Activated CD4-positive, alpha-beta T cell treated with anti-CD3 and anti-CD28 coated beads for 4 hours (primary cell): ENCODE results near the gene ANXA8L1.
A peak's percentile ranks its signal among the peaks of the same experiment; 100 is the strongest.
"Not testable (repeated sequence)": the region's sequence is repeated elsewhere in the genome, so short reads cannot be mapped to it uniquely, and the experiment has no call there.

ENCODE experiments used
- DNase-seq, 2 donors: peaks; one replicate each; pipeline ENCODE4 v3.0.0-alpha.2; 2020

Gene ANXA8L1, protein sequence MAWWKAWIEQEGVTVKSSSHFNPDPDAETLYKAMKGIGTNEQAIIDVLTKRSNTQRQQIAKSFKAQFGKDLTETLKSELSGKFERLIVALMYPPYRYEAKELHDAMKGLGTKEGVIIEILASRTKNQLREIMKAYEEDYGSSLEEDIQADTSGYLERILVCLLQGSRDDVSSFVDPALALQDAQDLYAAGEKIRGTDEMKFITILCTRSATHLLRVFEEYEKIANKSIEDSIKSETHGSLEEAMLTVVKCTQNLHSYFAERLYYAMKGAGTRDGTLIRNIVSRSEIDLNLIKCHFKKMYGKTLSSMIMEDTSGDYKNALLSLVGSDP

DNA sequence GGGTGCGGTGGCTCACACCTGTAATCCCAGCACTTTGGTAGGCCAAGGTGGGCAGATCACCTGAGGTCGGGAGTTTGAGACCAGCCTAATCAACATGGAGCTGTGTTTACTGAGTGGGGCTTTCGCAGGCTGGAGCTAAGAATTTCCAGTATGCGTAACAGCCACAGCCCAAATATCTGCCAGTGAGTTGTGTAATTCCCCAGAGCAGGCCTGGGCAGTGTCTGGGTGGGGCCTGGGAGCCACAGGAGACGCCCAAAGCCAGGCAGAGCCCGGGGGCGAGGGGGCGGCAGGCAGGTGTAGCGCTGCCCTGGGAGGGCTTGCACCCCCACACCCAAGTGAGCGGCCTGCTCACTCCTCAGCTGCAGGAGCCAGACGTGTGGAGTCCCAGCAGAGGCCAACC is at the start of gene ANXA8L1:
Gene ANXA8L1, plus strand, starts transcription at position 371 of the 400 bp plus-strand sequence. CDS start 76 bp downstream, outside the sequence.
- not testable (repeated sequence) for DNase-seq

DNA sequence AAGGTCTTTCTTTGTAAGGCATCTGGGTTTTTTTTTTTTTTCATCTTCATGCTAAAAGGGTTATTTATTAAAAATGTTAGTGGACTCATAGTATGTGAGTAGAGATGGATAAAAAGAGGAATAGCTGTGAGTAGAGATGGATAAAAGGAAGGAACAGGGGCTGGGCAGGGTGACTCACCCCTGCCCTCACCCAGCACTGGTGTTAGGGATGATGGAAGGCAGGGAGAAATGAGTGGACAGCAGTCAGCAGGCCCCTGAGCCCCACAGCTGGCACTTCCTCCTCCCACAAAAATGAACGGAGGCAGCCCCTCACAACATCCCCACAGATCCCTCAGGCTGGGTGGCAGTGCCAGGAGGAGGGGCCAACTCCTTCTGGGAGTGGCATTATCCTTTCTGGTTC is 49.5 kb upstream of the ANXA8L1 start:
- DNase-seq: no peak

DNA sequence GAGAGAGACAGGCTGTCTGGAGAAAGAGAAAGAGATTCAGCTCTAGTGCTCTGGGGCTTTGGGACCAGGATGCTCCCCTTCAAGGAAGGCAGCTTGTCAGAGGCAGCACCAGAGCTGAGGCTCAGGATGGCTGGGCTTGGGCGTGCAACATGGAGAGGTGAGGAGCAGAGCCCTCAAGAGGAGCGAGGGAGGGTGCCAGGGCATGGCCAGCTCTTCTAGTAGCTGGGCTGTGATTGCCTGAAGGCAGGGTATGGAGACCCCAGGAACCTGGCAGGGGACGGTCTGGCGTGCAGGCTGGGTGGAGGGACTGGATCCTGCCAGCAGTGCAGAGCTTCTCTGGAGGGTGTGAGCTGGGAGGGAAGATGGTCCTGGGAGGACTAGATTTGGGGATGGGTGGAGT is 48.6 kb upstream of the ANXA8L1 start:
- DNase-seq: peak in 1 of 2 donors; percentile 0

DNA sequence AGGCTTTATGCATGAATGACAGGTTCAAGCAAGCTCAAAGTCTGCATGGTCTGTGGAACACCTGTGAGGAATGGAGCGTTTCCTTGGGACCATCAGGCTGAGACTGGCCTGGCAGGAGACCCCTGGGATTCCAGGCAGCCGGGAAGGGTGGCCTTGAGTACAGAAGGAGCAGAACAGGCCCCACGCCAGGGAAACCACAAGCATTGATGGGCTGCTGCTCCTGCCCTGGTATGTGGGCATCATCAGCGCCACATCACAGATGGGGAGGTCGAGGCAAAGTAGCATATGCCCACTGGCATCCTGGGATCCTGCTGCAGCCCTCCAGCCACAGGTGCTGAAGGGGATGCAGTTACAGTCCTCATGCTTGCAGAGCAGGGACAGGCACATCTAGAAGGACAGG is 47.9 kb upstream of the ANXA8L1 start:
- peak in 1 of 2 donors; percentile 0 for DNase-seq

DNA sequence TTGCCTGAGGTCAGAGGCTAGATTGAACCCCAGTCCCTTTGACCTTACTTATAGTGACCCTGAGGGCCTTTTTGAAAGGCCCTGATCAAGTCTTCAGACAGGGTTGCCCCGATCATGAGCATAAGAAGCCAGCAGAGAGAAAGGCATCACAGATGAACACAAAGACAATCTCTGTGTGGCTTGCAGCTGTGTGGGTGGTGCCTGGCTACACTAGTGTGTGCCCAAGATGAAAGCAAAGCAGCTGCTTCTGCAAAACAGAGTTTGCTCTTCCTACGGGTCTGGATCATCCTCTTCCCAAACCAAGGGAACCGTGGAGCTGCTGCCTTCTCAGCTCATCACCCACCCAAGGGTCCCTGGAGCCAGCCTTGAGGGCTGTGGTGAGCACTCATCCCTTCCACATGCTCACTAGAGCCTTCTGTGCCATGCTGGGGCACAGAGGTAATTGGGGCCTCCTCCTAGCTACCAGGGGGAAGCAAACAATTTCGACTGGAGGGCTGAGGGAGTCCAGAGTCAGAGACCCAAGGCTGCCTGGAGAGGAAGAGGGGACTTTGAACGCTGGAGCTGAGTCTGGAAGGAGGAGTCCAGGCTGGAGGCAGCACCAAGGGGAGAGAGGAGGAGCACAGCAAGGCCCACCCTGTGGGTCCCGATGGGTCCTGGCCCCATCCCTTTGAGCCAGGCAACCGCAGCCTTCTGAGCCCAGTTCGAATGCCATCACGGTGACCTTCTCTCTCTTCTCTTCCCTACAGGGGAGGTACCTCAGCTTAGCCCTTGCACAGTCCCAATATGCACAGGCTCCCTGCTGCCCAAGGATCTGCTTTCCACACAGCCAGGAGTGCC is 46.5 kb upstream of the ANXA8L1 start:
- DNase-seq: no peak

DNA sequence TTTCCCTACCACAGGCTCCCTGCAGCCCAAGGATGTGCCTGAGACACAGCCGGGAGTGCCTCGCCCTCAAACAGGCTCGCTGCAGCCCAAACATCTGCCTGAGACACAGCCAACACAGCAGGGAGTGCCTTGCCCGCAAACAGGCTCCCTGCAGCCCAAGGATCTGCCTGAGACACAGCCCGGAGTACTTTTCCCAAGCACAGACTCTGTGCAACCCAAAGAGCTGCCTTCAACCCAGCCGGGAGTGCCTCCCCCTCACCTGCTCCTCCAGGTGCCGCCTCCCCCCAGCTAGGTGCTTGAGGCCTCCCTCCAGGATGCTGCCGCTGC is 45.9 kb upstream of the ANXA8L1 start:
- DNase-seq: no peak

DNA sequence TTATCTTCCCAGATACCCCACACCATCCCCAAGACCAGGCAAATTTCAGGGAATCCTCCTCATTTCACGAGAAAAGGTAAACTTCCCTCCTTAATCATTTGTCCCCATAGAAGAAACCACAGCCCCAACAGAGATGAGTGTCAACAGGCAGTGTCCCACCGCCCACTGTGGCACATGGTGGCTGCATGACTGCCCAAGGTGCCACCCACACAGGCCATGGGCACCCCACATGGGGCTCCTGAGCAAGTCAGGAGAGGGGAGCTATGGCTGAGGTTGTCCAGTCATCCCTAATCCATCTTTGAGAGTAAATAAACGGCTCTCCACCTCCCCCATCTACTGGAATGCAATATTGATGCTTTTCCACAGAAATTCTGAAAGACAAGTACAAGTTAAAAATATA is 44.7 kb upstream of the ANXA8L1 start:
- DNase-seq: no peak

DNA sequence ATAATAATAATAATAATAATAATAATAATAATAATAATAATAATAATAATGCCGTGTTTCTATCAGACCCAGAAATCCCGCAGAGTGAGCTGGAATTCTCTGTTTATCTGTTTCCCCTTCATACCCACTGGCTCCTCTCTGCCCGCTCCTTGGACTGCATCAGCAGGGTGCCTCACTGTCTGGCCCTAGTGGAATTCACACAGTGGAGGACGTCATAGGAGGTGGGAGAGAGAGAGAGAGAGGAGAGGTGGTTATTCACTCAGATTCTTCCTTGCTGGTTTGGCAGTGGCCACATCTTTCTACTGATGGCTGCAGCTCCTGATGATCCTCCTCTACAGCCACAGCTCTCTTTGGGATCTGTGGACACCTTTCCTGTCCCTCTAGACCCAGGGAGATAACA is 10.1 kb upstream of the ANXA8L1 start:
- DNase-seq: not testable (repeated sequence)

DNA sequence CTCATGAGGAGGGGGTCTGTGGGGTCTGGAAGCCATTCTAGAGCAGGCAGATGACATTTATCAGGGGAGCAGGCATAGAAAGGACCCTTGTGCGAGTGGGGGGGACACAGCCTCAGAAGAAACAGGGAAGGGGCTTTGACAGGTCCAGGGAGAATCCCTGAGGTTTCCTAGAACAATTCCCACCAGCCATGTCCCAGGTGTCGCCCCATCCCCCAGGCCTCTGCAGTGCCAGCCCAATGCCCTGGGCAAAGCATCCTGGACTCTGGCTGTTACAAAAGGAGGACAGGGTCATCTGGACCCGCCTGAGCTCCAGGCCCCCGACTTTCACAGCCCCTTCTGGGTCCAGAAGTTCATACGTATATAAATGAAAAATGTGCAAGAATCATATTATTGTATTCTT is 8.4 kb upstream of the ANXA8L1 start:
- DNase-seq: not testable (repeated sequence)

DNA sequence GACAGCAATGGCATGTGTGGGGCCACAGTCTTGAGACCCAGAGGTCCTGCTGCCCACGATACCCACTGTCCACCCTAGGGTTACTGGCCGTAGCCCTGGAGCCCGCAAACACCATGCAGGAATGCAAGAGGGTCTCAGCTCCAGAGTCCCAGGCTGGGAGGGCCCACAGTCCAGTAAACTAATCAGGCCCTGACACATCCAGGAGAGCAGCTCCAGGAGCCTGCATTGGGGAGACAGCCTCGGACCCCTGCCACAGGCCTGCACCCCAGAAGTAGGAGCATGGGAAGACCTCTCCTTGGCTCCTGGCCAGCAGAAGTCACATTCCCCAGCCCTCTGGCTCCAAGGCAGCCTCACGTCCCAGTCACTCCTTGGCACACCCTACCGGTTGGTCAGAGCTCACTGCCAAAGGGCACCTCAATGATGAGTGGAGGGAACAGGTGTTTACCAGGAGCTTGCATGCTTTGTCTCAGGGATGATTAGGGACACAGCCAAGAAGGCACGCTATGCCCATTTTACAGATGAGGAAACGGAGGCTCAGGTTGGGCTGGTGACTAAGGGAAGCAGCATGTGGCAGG is 7.8 kb upstream of the ANXA8L1 start:
- DNase-seq: not testable (repeated sequence)

DNA sequence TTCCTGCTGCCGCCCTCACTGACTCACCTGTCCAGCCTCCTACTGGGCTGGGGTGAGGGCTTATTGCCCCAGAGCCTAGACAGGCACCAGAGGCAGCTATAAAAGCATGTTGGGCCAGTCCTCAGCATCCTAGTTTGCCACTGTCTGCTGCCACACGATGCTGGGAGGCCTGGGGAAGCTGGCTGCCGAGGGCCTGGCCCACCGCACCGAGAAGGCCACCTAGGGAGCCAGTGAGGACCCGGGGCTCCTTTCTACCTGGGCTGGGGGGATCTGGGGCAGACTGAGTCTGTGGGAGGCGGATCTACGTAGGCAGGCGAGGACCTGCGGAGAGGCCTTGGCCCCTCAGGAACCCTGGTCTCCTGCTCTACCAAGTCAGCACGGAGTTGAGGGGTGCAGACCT is 6.6 kb upstream of the ANXA8L1 start:
- DNase-seq: not testable (repeated sequence)

DNA sequence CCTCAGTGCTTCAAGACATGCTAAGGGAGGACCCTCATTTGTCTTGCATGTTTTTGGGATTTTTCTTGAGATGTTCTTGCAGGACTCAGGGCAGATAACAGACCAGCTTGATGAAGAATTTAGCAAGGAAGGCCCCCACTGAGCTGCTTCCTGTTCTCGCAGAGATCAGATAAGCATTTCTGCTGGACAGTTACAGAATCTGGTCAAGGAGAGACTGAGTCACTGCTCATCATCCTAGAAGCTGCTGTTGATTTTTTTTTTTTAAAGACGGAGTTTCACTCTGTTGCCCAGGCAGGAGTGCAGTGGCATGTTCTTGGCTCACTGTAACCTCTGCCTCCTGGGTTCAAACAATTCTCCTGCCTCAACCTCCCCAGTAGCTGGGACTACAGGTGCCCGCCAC is 1.2 kb upstream of the ANXA8L1 start:
- DNase-seq: not testable (repeated sequence)

DNA sequence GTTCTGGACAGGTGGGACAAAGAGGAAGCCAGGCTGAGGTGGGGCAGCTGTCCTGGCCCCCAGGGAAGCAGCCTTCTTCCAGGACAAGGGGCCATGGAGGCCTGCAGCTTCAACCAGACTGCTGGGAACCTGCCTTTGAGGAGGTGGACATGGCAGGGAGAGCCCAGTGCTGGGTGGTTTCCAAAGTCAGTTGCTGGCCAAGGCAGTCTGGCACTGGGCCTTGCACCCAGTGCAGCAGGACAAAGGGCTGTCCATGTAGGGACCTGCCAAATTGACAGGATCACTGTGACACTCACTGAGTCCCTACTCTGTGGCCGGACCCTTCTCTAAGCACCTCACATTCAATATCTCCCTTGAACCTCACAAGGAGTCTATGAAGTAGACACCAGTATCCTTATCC is 1.4 kb downstream of the ANXA8L1 start:
- not testable (repeated sequence) for DNase-seq

DNA sequence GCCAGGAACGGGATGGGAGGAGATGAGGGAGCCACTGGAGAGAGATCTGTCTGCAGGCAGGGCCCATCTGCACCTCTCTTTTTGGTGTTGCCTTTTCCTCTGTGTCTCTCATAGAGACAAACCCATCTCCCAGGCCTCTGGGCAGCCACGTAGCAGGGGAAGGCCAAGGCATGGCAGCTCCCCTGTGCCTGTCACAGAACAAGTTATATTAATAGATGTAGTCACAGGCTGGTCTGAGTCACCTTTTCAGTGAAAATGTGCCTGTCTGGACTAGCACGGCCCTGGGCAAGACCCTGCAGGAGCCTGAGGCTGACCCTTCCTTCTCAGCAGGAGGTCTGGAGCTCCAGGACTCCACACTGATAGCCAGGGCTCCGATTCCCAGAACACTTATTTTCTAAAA is 2.1 kb downstream of the ANXA8L1 start:
- DNase-seq: not testable (repeated sequence)

DNA sequence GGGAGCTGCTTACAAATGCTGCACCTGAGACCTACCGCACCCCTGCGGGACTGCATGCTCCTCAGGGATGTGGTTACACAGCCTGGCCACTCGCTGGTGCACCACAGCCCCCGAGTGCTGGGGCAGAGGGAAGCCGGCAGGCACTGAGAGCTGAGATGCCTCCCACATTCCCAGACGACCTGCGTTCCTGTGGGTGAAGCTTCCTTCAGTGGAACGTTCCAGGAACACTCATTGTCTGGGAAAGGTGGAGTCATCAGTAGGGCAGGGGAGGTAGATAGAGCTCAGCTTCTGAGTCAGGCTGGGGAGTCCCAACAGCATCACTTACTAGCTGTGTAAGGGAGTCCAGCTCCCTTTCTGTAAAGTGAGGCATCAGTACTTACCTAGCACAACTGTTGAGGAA is 2.5 kb downstream of the ANXA8L1 start:
- DNase-seq: not testable (repeated sequence)

DNA sequence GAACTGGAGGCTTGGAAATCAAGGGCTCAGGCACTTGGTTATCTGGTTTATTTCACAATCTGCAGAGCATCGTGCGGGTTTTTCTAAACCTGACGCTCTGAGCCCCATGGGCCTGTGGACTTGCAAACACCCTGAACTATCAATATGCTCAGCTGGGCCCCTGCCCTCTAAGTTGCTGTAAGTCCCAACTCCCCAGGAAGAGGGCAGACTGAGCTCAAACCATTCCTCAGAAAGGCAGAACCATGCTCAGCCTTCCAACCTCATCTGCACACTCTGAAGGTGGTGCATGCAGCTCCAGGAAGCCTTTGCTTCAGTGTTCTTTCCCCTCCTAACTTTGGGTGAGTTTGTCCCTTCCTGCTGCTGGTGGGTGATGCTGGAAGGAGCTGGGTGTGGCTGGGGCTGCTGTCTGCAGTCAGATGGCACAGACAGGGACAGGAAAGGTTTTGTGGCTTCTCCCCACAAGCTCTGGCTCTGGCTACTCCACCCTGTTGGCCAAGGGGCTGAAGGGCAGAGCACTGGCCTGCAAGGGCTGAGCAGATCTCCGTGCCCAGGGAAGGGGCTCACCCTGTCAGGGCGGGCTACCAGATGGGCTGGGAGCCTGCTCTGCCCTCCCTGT is 3.8 kb downstream of the ANXA8L1 start:
- DNase-seq: not testable (repeated sequence)

DNA sequence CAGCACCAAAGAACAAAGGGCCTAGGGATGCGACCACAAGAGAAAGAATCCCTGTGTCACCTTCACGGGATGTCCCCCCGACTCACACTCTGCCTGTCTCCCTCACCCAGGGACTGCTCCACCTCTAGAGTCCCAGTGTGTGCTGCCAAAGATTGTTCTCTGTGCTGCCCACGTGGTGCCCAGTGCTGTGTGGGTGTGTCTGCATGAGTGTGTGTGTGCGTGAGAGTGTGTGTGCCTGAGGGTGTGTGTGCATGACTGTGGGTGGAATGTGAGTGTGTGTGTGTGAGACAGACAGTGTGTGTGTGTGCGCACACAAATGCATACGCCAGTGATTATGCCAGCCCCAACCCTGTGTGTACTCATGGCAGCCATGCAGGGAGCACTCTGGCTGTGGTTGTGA is 10.3 kb downstream of the ANXA8L1 start:
- DNase-seq: not testable (repeated sequence)

DNA sequence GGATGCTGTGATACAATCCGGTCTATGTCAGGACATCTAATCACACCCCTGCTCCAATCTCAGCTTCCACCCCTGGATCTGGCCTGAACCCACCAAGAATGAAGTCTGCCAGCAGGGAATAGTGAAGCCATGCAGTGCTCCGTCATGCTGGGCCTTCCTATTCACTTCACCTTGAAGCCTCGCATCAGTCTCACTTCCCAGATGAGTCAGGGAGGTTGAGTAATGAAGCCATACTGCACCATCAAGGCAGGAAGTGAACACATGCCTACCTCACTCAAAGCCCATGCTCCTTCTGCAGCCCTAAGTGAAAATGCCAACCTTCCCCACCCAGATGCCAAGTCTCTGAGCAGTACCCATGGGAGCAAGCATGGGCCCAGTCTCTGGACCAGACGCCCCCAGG is 11.1 kb downstream of the ANXA8L1 start:
- not testable (repeated sequence) for DNase-seq

DNA sequence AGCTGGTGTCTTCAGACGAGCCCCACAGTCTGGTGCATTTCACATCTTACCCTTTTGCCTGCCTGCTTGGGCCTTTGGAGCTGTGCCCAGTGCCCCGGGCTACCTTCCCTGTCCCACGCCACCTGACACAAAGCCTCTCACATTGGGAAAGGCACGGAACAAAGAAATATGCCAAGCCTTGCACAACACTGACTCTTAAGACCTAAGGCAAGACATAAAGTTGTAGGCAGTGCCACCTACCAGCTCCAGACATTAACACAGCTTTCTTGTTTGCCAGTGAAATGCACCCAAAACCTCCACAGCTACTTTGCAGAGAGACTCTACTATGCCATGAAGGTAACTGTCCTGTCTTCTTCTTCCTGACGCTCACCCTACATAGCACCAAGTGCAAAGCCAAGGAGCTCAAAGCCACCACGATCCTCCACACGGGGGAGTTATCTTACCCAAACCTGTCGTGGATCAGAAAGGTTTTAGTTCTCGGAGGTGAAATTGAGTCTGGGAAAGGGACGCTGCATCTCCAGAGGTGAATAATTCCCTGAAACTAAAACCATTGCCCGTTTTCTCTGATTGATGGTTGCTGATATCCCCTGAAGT is 11.8 kb downstream of the ANXA8L1 start:
- DNase-seq: not testable (repeated sequence)

DNA sequence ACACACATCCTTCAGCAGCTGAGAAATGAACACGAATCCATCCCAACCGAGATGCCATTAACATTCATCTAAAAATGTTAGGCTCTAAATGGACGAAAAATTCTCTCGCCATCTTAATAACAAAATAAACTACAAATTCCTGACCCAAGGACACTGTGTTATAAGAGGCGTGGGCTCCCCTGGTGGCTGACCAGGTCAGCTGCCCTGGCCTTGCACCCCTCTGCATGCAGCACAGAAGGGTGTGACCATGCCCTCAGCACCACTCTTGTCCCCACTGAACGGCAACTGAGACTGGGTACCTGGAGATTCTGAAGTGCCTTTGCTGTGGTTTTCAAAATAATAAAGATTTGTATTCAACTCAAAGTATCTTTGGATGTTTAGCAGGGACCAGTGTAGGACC is 15.8 kb downstream of the ANXA8L1 start:
- not testable (repeated sequence) for DNase-seq

DNA sequence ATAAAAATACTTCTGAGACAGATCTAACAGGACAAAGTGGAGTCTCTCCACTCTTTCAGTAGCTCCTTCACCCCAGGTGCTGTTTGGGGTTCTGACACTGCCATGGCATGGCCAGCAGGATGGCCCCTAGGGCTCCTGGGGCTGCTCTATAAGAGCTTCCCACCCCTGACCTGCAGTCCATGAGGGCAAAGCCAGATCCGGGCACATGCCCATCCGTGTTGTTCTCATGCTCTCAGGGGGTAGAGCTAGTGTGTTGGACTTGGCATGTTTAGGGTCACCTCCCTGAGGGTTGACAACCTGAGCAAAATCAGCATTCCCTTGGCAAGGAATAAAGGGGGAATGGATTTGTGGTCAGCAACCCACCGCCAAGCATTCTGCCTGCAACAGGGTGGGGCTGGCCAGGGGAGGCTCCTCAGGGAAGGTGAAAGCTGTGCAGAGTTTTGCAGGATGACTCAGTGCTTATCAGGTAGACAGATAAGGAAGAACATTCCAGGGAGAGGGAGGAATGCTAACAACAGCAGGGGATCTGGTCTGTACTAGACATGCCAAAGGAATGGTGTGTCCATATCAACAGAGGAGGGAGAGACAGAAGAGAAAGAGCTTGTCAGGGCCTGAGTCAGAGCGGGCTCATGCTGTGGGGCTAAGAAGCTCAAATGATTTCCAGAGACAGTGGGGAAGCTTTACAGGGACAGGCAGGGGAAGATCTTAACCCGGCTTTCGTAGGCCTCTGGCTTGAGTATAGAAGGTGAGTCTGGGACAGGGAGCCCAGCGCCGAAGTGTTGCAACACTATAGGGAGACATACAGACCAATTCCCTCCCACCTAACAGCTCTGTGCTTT is 21.1 kb downstream of the ANXA8L1 start:
- not testable (repeated sequence) for DNase-seq

DNA sequence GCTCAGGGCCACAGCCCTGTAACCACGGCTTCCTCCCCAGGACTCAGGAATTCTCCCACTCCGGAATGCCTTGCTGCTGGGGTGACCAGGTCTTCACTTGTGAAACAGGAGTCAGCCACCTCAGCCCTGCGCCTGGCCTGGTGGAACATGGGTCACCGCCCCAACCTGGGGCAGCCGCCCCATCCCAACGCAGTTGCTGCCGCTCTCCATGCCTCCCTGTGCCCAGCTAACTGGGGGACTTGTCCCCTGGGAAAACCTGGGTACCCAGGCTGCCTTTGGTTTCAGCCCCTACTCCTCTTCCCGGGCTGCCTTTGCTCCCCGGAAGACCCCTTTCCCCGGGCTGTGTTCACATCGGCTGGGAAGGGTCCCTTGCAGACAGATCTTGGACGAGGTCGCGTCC is 22.2 kb downstream of the ANXA8L1 start:
- DNase-seq: not testable (repeated sequence)
